Parathyroid adenoma (tissue), 2 donors: ENCODE data around the gene EXD1.
"Not testable (repeated sequence)": the region's sequence is repeated elsewhere in the genome, so short reads cannot be mapped to it uniquely, and the experiment has no call there.

Source experiments
- H2AFZ ChIP-seq: fragments of 300-600 bp; sonication (generic); one replicate; pipeline ENCODE4 v1.7.0; 2017; ENCODE audit warnings: antibody characterized with exemption, mild to moderate bottlenecking
- H3K27ac ChIP-seq: fragments of 300-600 bp; sonication (generic); one replicate; pipeline ENCODE4 v1.7.0; 2017
- H3K27me3 ChIP-seq: fragments of 300-600 bp; sonication (generic); one replicate; pipeline ENCODE4 v1.7.0; 2017; ENCODE audit warnings: low read length; ENCODE audit not compliant: control insufficient read depth, insufficient read depth
- H3K36me3 ChIP-seq: fragments of 300-600 bp; sonication (generic); one replicate; pipeline ENCODE4 v1.7.0; 2017; ENCODE audit warnings: low read length; ENCODE audit not compliant: control insufficient read depth, insufficient read depth
- H3K4me1 ChIP-seq: fragments of 300-600 bp; sonication (generic); one replicate; pipeline ENCODE4 v1.7.0; 2017; ENCODE audit warnings: control low read depth
- H3K4me2 ChIP-seq: fragments of 300-600 bp; sonication (generic); one replicate; pipeline ENCODE4 v1.7.0; 2017; ENCODE audit warnings: low read length
- H3K4me3 ChIP-seq: fragments of 300-600 bp; sonication (generic); one replicate; pipeline ENCODE4 v1.7.0; 2017; ENCODE audit warnings: low read depth, low read length
- H3K79me2 ChIP-seq: fragments of 300-600 bp; sonication (generic); one replicate; pipeline ENCODE4 v1.7.0; 2017; ENCODE audit warnings: control low read depth
- H3K9ac ChIP-seq: fragments of 300-600 bp; sonication (generic); one replicate; pipeline ENCODE4 v1.7.0; 2017; ENCODE audit warnings: mild to moderate bottlenecking
- H3K9me3 ChIP-seq: fragments of 300-600 bp; sonication (generic); one replicate; pipeline ENCODE4 v1.7.0; 2017; ENCODE audit warnings: low read length; ENCODE audit not compliant: control insufficient read depth
- CTCF ChIP-seq: fragments of 300-600 bp; sonication (generic); IDR thresholded peaks from one replicate; pipeline ENCODE4 v1.7.0; 2017; ENCODE audit warnings: antibody characterized with exemption, mild to moderate bottlenecking
- donor health status: primary hyperparathyroidism.

The EXD1 gene

DNA sequence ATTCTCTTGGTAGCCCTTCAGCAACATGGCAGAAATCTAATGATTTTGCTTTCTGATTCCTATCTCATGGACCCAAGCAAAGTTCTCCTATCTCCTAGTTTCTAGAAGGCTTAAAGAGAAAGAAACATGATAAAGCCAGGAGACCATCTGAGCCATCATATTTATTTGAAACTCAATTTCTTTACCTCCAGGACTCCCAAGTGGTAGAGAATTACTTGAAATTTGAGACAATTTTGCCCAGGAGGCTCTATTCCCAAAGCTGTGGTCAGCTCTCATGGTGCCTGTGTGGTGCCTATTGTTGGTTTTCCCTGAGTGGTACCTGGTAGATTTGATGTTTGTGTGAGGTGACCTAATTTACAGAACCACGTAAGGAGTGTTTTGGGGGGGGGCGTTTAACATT lies 39.3 kb upstream of the EXD1 start:
- H3K4me3 ChIP-seq: no peak overlapping the region
- H3K4me1 ChIP-seq: no peaks in the 10 kb centered on the region
- no peaks in the 10 kb centered on the region for H3K79me2 ChIP-seq
- no peak for TF ChIP-seq CTCF
- no peak overlapping the region for H2AFZ ChIP-seq
- no peak overlapping the region for H3K4me2 ChIP-seq
- H3K27ac ChIP-seq: no peak overlapping the region
- no peaks in the 10 kb centered on the region for H3K27me3 ChIP-seq
- H3K36me3 ChIP-seq: no peaks in the 10 kb centered on the region
- no peaks in the 10 kb centered on the region for H3K9me3 ChIP-seq
- no peak overlapping the region for H3K9ac ChIP-seq

- H3K27ac ChIP-seq: no peak overlapping the region
- H3K9me3 ChIP-seq: no peaks in the 10 kb centered on the region
- no peaks in the 10 kb centered on the region for H3K36me3 ChIP-seq
- no peak overlapping the region for H3K4me3 ChIP-seq
- no peaks in the 10 kb centered on the region for H3K79me2 ChIP-seq
- H3K27me3 ChIP-seq: no peaks in the 10 kb centered on the region
- H2AFZ ChIP-seq: no peak overlapping the region
- no peak overlapping the region for H3K4me2 ChIP-seq
- H3K4me1 ChIP-seq: no peaks in the 10 kb centered on the region
- no peak overlapping the region for H3K9ac ChIP-seq
- no peak for TF ChIP-seq CTCF
Measured at GRCh38 chr15:41263891-41264351, 33.4 kb upstream of the EXD1 start.

GRCh38 chr15:41262571-41262970 lies 32.0 kb upstream of the EXD1 start:
- H2AFZ ChIP-seq: no peak overlapping the region
- H3K4me3 ChIP-seq: no peak overlapping the region
- H3K36me3 ChIP-seq: no peaks in the 10 kb centered on the region
- H3K79me2 ChIP-seq: no peaks in the 10 kb centered on the region
- no peak for TF ChIP-seq CTCF
- no peaks in the 10 kb centered on the region for H3K4me1 ChIP-seq
- no peaks in the 10 kb centered on the region for H3K27me3 ChIP-seq
- no peak overlapping the region for H3K4me2 ChIP-seq
- H3K9ac ChIP-seq: no peak overlapping the region
- H3K27ac ChIP-seq: no peak overlapping the region
- H3K9me3 ChIP-seq: no peaks in the 10 kb centered on the region

- not testable (repeated sequence) for H3K27ac ChIP-seq, H3K4me1 ChIP-seq, H3K4me3 ChIP-seq, H3K4me2 ChIP-seq, H2AFZ ChIP-seq, H3K36me3 ChIP-seq, H3K9me3 ChIP-seq, H3K9ac ChIP-seq, H3K79me2 ChIP-seq, H3K27me3 ChIP-seq
Measured at GRCh38 chr15:41260924-41261323, 30.4 kb upstream of the EXD1 start.

- Histone ChIP-seq H3K4me1 (peaks cover 6% of the 10 kb centered on the region), H3K79me2 (no peaks in the 10 kb centered on the region), H3K4me3 (no peak overlapping the region), H3K4me2 (peak overlapping the region; percentile 47), H3K36me3 (no peaks in the 10 kb centered on the region), H3K9ac (no peak overlapping the region), H3K27me3 (no peaks in the 10 kb centered on the region), H2AFZ (no peak overlapping the region), H3K9me3 (no peaks in the 10 kb centered on the region), H3K27ac (peak overlapping the region; percentile 36)
- no peak for TF ChIP-seq CTCF
Measured at GRCh38 chr15:41259546-41260189, 29.1 kb upstream of the EXD1 start.
